Upper lobe of right lung (tissue), 1 donor: ENCODE measurements around the gene SLC5A8. TPM values are rescaled to one million over a fixed set of nuclear protein-coding genes. Genes with fewer than 3 reads are reported as not detected.

Experiments
- ATAC-seq: fragments of 200-7000 bp; cut with Tn5 transposase; one replicate; pipeline ENCODE4 v1.9.1; 2020; ENCODE audit warnings: mild to moderate bottlenecking, moderate library complexity
- DNase-seq: peaks from one replicate; pipeline ENCODE4 v3.0.0-alpha.2; 2020
- H3K27ac ChIP-seq: fragments of 200-600 bp; one replicate; pipeline ENCODE4 v1.8.0; 2022
- H3K27me3 ChIP-seq: fragments of 200-600 bp; one replicate; pipeline ENCODE4 v1.8.0; 2022; ENCODE audit warnings: mild to moderate bottlenecking
- H3K36me3 ChIP-seq: fragments of 200-600 bp; one replicate; pipeline ENCODE4 v1.8.0; 2022
- H3K4me1 ChIP-seq: fragments of 200-600 bp; one replicate; pipeline ENCODE4 v1.8.0; 2022
- H3K4me3 ChIP-seq: fragments of 200-600 bp; one replicate; pipeline ENCODE4 v1.8.0; 2022; ENCODE audit warnings: mild to moderate bottlenecking
- H3K9me3 ChIP-seq: fragments of 200-600 bp; one replicate; pipeline ENCODE4 v1.8.0; 2022
- CTCF ChIP-seq: fragments of 200-600 bp; IDR thresholded peaks from one replicate; pipeline ENCODE4 v1.8.0; 2022; ENCODE audit warnings: antibody characterized with exemption
- intact Hi-C: fragments of 100-400 bp; cut with DNase I; formaldehyde crosslinking; loops from one replicate; pipeline ENCODE4 v1.11.0; 2022
- total RNA-seq: library from RNA; stranded (reverse); fragmentation: NEBNext Ultra II Directional; extraction: Animal tissue kit (Norgen Biotek cat#: 25700); gene quantifications from one replicate; pipeline ENCODE4 v1.2.1, GENCODE V29; 2021
- donor health status: DM: no; HTN: yes; CAD: no; lungs with severe emphysema.

SLC5A8 gene
- total RNA-seq, 1 donor from 2014 or later = 2.8 TPM

GRCh38 chr12:101221301-101221700 lies 11.3 kb upstream of the SLC5A8 start:
- intact Hi-C loops = no loop called here
- TF ChIP-seq CTCF = no peak
- Histone ChIP-seq H3K9me3 (no peaks in the 10 kb centered on the region), H3K27ac (no peak overlapping the region), H3K27me3 (no peaks in the 10 kb centered on the region), H3K36me3 (no peaks in the 10 kb centered on the region), H3K4me3 (no peak overlapping the region), H3K4me1 (no peaks in the 10 kb centered on the region)
- ATAC-seq = no peak
- DNase-seq = no peak

GRCh38 chr12:101216810-101217209 lies 6.8 kb upstream of the SLC5A8 start:
- H3K27ac ChIP-seq = no peak overlapping the region
- no peak for ATAC-seq
- no peak for TF ChIP-seq CTCF

GRCh38 chr12:101207086-101207780 lies 2.8 kb downstream of the SLC5A8 start:
- no peak overlapping the region for H3K4me3 ChIP-seq
- no peaks in the 10 kb centered on the region for H3K36me3 ChIP-seq
- intact Hi-C loops = no loop called here
- ATAC-seq (no peak), DNase-seq (no peak)
- H3K27ac ChIP-seq = no peak overlapping the region
- TF ChIP-seq CTCF = no peak
- H3K9me3 ChIP-seq = no peaks in the 10 kb centered on the region
- H3K27me3 ChIP-seq = peaks cover 21% of the 10 kb centered on the region
- no peaks in the 10 kb centered on the region for H3K4me1 ChIP-seq

More at GRCh38 chr12:101216810-101217209, 6.8 kb upstream of the SLC5A8 start:
- no peak overlapping the region for H3K4me3 ChIP-seq
- no peaks in the 10 kb centered on the region for H3K36me3 ChIP-seq
- no peak for DNase-seq
- no peaks in the 10 kb centered on the region for H3K27me3 ChIP-seq
- intact Hi-C loops = no loop called here
- no peaks in the 10 kb centered on the region for H3K9me3 ChIP-seq
- H3K4me1 ChIP-seq = no peaks in the 10 kb centered on the region

GRCh38 chr12:101204602-101205304 lies 5.3 kb downstream of the SLC5A8 start:
- ATAC-seq (no peak), DNase-seq (no peak)
- no peaks in the 10 kb centered on the region for H3K4me1 ChIP-seq
- H3K27ac ChIP-seq = no peak overlapping the region
- no peak overlapping the region for H3K4me3 ChIP-seq
- H3K9me3 ChIP-seq = no peaks in the 10 kb centered on the region
- TF ChIP-seq CTCF = no peak
- no peaks in the 10 kb centered on the region for H3K36me3 ChIP-seq
- H3K27me3 ChIP-seq = peaks cover 17% of the 10 kb centered on the region
- intact Hi-C loops = no loop called here

- Histone ChIP-seq H3K36me3 (no peaks in the 10 kb centered on the region), H3K27ac (no peak overlapping the region), H3K4me3 (no peak overlapping the region), H3K4me1 (no peaks in the 10 kb centered on the region), H3K9me3 (no peaks in the 10 kb centered on the region), H3K27me3 (no peaks in the 10 kb centered on the region)
- DNase-seq (no peak), ATAC-seq (no peak)
- intact Hi-C loops = no loop called here
- no peak for TF ChIP-seq CTCF
Measured at GRCh38 chr12:101200824-101201223, 9.2 kb downstream of the SLC5A8 start.
